ENCODE measurements around the gene CYP8B1. TPM values are rescaled to one million over a fixed set of nuclear protein-coding genes. Genes with fewer than 3 reads are reported as not detected.

The CYP8B1 gene
- total and polyA plus RNA-seq, 5 donors from 2014 or later, result not detected

DNA sequence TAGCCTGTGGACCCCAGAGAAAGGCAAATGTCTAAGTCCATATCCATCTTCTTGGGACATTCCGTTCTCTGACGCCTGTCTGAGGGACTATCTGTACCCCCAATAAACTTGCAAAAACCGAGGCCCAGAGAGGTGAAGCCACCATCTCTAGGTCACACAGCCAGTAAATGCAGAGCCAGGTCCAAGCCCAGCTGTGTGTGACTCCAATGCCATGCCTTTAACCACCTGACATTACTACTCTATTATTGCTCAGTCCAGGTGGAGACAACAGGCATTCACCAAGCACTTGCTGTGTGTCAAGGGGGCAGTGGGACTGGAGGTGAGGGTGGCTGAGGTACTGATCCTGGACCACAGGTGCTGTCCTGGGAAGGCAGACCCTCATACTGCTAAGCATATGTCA, 25.4 kb downstream of the CYP8B1 start:
- Histone ChIP-seq H3K9me3 (ENCODE audit: control insufficient read depth in 2 of 2, low read length in 2 of 2) (no peaks in the 10 kb centered on the region), H3K27me3 (ENCODE audit: control insufficient read depth, insufficient read depth, low read length) (no peaks in the 10 kb centered on the region), H3K27ac (ENCODE audit: insufficient read depth, low read length, poor library complexity, severe bottlenecking) (no peak overlapping the region), H3K36me3 (ENCODE audit: control insufficient read depth, insufficient read depth, low read length) (no peaks in the 10 kb centered on the region), H3K4me1 (ENCODE audit: control insufficient read depth, insufficient read depth, low read length, poor library complexity, severe bottlenecking) (no peaks in the 10 kb centered on the region), H3K4me3 (ENCODE audit: low read depth, low read length) (no peak overlapping the region)
- Mint-ChIP-seq H3K36me3 (peaks cover 1% of the 10 kb centered on the region), H3K27me3 (peaks cover 9% of the 10 kb centered on the region), H3K9me3 (no peaks in the 10 kb centered on the region), H3K4me3 (no peak overlapping the region), H3K27ac (no peak overlapping the region), H3K4me1 (peaks cover 0 to 14% (median 7%) of the 10 kb centered on the region in 4 donors)
- DNase-seq (no peak), ATAC-seq (ENCODE audit: low read depth in 2 of 2) (no peak)

DNA sequence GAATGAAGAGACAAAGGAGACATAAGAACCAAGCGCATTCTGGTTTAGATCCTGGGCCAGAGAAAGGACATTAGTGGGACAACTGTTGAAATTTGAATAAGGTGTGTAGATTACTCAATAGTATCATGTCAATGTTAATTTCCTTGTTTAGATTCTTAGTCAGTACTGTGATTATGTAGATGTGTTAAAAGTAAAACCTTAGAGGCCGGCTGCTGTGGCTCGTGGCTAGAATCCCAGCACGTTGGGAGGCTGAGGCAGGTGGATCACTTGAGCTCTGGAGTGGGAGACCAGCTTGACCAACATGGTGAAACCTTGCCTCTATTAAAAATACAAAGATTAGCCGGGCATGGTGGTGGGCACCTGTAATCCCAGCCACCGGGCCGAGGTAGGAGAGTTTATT, 26.7 kb downstream of the CYP8B1 start:
- Mint-ChIP-seq H3K36me3 (no peaks in the 10 kb centered on the region), H3K9me3 (no peaks in the 10 kb centered on the region), H3K27me3 (peaks cover 4% of the 10 kb centered on the region), H3K4me1 (peaks cover 0 to 14% (median 7%) of the 10 kb centered on the region in 4 donors), H3K4me3 (no peak overlapping the region), H3K27ac (no peak overlapping the region)
- no peaks in the 10 kb centered on the region for H3K4me1 ChIP-seq (ENCODE audit: control insufficient read depth, insufficient read depth, low read length, poor library complexity, severe bottlenecking)
- no peak for ATAC-seq (ENCODE audit: low read depth in 2 of 2)
- no peaks in the 10 kb centered on the region for H3K9me3 ChIP-seq (ENCODE audit: control insufficient read depth in 2 of 2, low read length in 2 of 2)
- H3K4me3 ChIP-seq (ENCODE audit: low read depth, low read length), result no peak overlapping the region
- no peaks in the 10 kb centered on the region for H3K27me3 ChIP-seq (ENCODE audit: control insufficient read depth, insufficient read depth, low read length)
- no peak for DNase-seq
- no peak overlapping the region for H3K27ac ChIP-seq (ENCODE audit: insufficient read depth, low read length, poor library complexity, severe bottlenecking)
- H3K36me3 ChIP-seq (ENCODE audit: control insufficient read depth, insufficient read depth, low read length), result no peaks in the 10 kb centered on the region

- peaks cover 0 to 14% (median 7%) of the 10 kb centered on the region in 4 donors for H3K4me1 Mint-ChIP-seq
- H3K36me3 Mint-ChIP-seq, result no peaks in the 10 kb centered on the region
- H3K27me3 Mint-ChIP-seq, result no peaks in the 10 kb centered on the region
- peak overlapping the region in 2 of 3 donors; percentile 10 to 52 for H3K27ac Mint-ChIP-seq
- no peaks in the 10 kb centered on the region for H3K9me3 Mint-ChIP-seq
- ATAC-seq (ENCODE audit: low read depth in 2 of 2), result no peak
- no peak overlapping the region for H3K4me3 ChIP-seq (ENCODE audit: low read depth, low read length)
- H3K27ac ChIP-seq (ENCODE audit: insufficient read depth, low read length, poor library complexity, severe bottlenecking), result no peak overlapping the region
- H3K27me3 ChIP-seq (ENCODE audit: control insufficient read depth, insufficient read depth, low read length), result no peaks in the 10 kb centered on the region
- H3K4me3 Mint-ChIP-seq, result no peak overlapping the region
- no peak for DNase-seq
- H3K9me3 ChIP-seq (ENCODE audit: control insufficient read depth in 2 of 2, low read length in 2 of 2), result no peaks in the 10 kb centered on the region
- no peaks in the 10 kb centered on the region for H3K4me1 ChIP-seq (ENCODE audit: control insufficient read depth, insufficient read depth, low read length, poor library complexity, severe bottlenecking)
- no peaks in the 10 kb centered on the region for H3K36me3 ChIP-seq (ENCODE audit: control insufficient read depth, insufficient read depth, low read length)
These were observed 27.9 kb downstream of the CYP8B1 start for GRCh38 chr3:42847731-42848130.

GRCh38 chr3:42846685-42847522, 28.8 kb downstream of the CYP8B1 start:
- H3K4me3 ChIP-seq (ENCODE audit: low read depth, low read length), result no peak overlapping the region
- peaks cover 3% of the 10 kb centered on the region for H3K27me3 Mint-ChIP-seq
- no peaks in the 10 kb centered on the region for H3K27me3 ChIP-seq (ENCODE audit: control insufficient read depth, insufficient read depth, low read length)
- peak in 1 of 3 donors; percentile 11 for DNase-seq
- H3K27ac ChIP-seq (ENCODE audit: insufficient read depth, low read length, poor library complexity, severe bottlenecking), result no peak overlapping the region
- peak overlapping the region in 2 of 3 donors; percentile 51 to 52 for H3K27ac Mint-ChIP-seq
- no peaks in the 10 kb centered on the region for H3K36me3 ChIP-seq (ENCODE audit: control insufficient read depth, insufficient read depth, low read length)
- no peaks in the 10 kb centered on the region for H3K36me3 Mint-ChIP-seq
- no peak for ATAC-seq (ENCODE audit: low read depth in 2 of 2)
- peaks cover 0 to 14% (median 7%) of the 10 kb centered on the region in 4 donors for H3K4me1 Mint-ChIP-seq
- H3K9me3 Mint-ChIP-seq, result no peaks in the 10 kb centered on the region
- no peak overlapping the region for H3K4me3 Mint-ChIP-seq
- H3K4me1 ChIP-seq (ENCODE audit: control insufficient read depth, insufficient read depth, low read length, poor library complexity, severe bottlenecking), result no peaks in the 10 kb centered on the region
- no peaks in the 10 kb centered on the region for H3K9me3 ChIP-seq (ENCODE audit: control insufficient read depth in 2 of 2, low read length in 2 of 2)

DNA sequence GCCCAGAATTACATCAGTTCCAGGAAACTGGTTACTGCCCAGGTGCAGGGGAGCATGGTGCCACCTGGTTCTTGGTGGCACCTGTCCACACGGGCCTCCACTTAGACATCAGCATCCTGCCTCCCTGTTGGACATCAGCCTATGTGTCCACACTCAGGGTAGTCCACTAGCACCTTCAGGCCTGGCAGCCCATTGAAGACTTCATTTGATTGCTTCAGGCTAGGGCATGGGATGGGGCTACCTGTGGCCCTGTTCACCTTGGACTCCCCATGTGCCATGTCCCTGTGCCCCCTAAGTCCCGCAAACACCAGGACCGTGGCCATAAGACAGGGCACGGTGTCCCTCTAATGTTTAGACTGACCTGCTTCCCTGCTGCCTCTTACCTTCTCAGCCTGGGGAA, 30.9 kb downstream of the CYP8B1 start:
- Histone ChIP-seq H3K27ac (ENCODE audit: insufficient read depth, low read length, poor library complexity, severe bottlenecking) (no peak overlapping the region), H3K9me3 (ENCODE audit: control insufficient read depth in 2 of 2, low read length in 2 of 2) (no peaks in the 10 kb centered on the region), H3K27me3 (ENCODE audit: control insufficient read depth, insufficient read depth, low read length) (no peaks in the 10 kb centered on the region), H3K4me1 (ENCODE audit: control insufficient read depth, insufficient read depth, low read length, poor library complexity, severe bottlenecking) (no peaks in the 10 kb centered on the region), H3K36me3 (ENCODE audit: control insufficient read depth, insufficient read depth, low read length) (no peaks in the 10 kb centered on the region), H3K4me3 (ENCODE audit: low read depth, low read length) (no peak overlapping the region)
- Mint-ChIP-seq H3K27ac (no peak overlapping the region), H3K27me3 (peaks cover 5% of the 10 kb centered on the region), H3K36me3 (no peaks in the 10 kb centered on the region), H3K9me3 (no peaks in the 10 kb centered on the region), H3K4me1 (peaks cover 0 to 14% (median 7%) of the 10 kb centered on the region in 4 donors), H3K4me3 (no peak overlapping the region)
- DNase-seq (no peak), ATAC-seq (ENCODE audit: low read depth in 2 of 2) (no peak)

- Mint-ChIP-seq H3K9me3 (no peaks in the 10 kb centered on the region), H3K4me3 (no peak overlapping the region), H3K36me3 (no peaks in the 10 kb centered on the region), H3K27me3 (peaks cover 5% of the 10 kb centered on the region), H3K4me1 (peaks cover 0 to 14% (median 9%) of the 10 kb centered on the region in 4 donors), H3K27ac (no peak overlapping the region)
- ATAC-seq (ENCODE audit: low read depth in 2 of 2), result no peak
- Histone ChIP-seq H3K27ac (ENCODE audit: insufficient read depth, low read length, poor library complexity, severe bottlenecking) (no peak overlapping the region), H3K4me1 (ENCODE audit: control insufficient read depth, insufficient read depth, low read length, poor library complexity, severe bottlenecking) (no peaks in the 10 kb centered on the region), H3K4me3 (ENCODE audit: low read depth, low read length) (no peak overlapping the region), H3K27me3 (ENCODE audit: control insufficient read depth, insufficient read depth, low read length) (no peaks in the 10 kb centered on the region), H3K9me3 (ENCODE audit: control insufficient read depth in 2 of 2, low read length in 2 of 2) (no peaks in the 10 kb centered on the region), H3K36me3 (ENCODE audit: control insufficient read depth, insufficient read depth, low read length) (no peaks in the 10 kb centered on the region)
- DNase-seq, result no peak
These were observed 31.3 kb downstream of the CYP8B1 start for GRCh38 chr3:42844412-42844713.

DNA sequence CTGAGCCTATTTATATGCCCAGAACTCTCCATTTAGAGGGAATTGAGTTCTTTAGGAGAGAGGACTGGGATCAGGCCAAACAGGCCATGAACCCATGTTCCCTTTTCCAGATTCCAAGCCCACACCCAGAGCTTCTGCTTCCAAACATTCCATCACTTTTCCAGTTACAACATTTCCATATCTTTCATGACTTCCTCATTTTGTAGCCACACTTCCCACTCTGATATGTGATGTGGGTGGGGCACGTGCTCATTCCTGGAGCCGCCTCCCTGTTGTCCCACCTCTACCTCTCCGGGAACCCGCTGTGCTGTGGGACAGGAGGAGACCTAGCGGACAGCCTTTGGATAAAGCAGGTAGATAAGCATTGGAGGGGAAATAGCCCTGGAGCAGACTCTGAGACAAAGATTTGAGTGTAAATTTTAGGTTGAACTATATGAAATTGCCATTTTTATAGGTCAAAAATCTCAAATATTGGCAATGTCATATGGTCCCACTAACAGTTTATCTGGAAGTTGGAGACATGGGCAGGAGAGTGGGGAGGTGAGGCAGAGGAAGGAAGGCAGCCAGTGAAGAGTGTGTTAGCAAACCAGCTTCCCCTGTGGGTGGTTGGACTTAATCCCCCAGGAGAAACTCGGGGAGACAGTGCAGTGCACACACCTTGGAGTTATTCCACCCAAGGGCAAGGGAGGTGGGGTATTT, 31.8 kb downstream of the CYP8B1 start:
- no peak for ATAC-seq (ENCODE audit: low read depth in 2 of 2)
- no peaks in the 10 kb centered on the region for H3K36me3 Mint-ChIP-seq
- Histone ChIP-seq H3K4me3 (ENCODE audit: low read depth, low read length) (no peak overlapping the region), H3K4me1 (ENCODE audit: control insufficient read depth, insufficient read depth, low read length, poor library complexity, severe bottlenecking) (no peaks in the 10 kb centered on the region), H3K36me3 (ENCODE audit: control insufficient read depth, insufficient read depth, low read length) (no peaks in the 10 kb centered on the region), H3K27ac (ENCODE audit: insufficient read depth, low read length, poor library complexity, severe bottlenecking) (no peak overlapping the region), H3K9me3 (ENCODE audit: control insufficient read depth in 2 of 2, low read length in 2 of 2) (no peaks in the 10 kb centered on the region), H3K27me3 (ENCODE audit: control insufficient read depth, insufficient read depth, low read length) (no peaks in the 10 kb centered on the region)
- H3K27ac Mint-ChIP-seq, result no peak overlapping the region
- no peaks in the 10 kb centered on the region for H3K9me3 Mint-ChIP-seq
- H3K4me1 Mint-ChIP-seq, result peaks cover 0 to 14% (median 10%) of the 10 kb centered on the region in 4 donors
- H3K27me3 Mint-ChIP-seq, result peaks cover 5% of the 10 kb centered on the region
- H3K4me3 Mint-ChIP-seq, result no peak overlapping the region
- no peak for DNase-seq

All from CD4-positive, CD25-positive, alpha-beta regulatory T cell (primary cell).